H1 (cell line): Measurements from ENCODE around the gene SHC3. TPM values are rescaled to one million over a fixed set of nuclear protein-coding genes. Genes with fewer than 3 reads are reported as not detected.

Experiments
- CTCF ChIA-PET: fragments of 300-600 bp; sonication (Branson Sonifier 250); formaldehyde crosslinking; loops from one replicate; lab custom pipeline; 2021; ENCODE audit not compliant: partially characterized antibody; lab: Charles Lee
- POLR2A ChIA-PET: fragments of 300-600 bp; sonication (Branson Sonifier 250); formaldehyde crosslinking; loops from one replicate; lab custom pipeline; 2021; ENCODE audit warnings: inconsistent platforms; ENCODE audit not compliant: partially characterized antibody; lab: Charles Lee
- DNase-seq, 2 experiments: peaks; one replicate each; pipeline versions ENCODE4 v3.0.0 to v3.0.0-alpha.2; 2010 to 2022; ENCODE audit warnings: low spot score in 2 of 2, low read depth in 1 of 2, mixed read lengths in 1 of 2
- FAIRE-seq: peaks from 2 replicates; lab custom pipeline; 2011; peaks lifted over from hg19 to GRCh38; lab: Jason Lieb, UNC
- H2AFZ ChIP-seq: 2 replicates; pipeline ENCODE4 v1.8.1; 2012; ENCODE audit warnings: low read length, inconsistent platforms
- H2AK5ac ChIP-seq: 2 replicates; pipeline ENCODE4 v1.6.1; 2013; ENCODE audit warnings: low read depth, low read length
- H2BK120ac ChIP-seq: replicated peaks from 2 replicates; pipeline ENCODE3; 2013; ENCODE audit warnings: low read depth, low read length, inconsistent platforms
- H2BK12ac ChIP-seq: 2 replicates; pipeline ENCODE4 v1.6.1; 2013; ENCODE audit warnings: low read depth, low read length
- H2BK15ac ChIP-seq: 2 replicates; pipeline ENCODE4 v1.6.1; 2013; ENCODE audit warnings: low read length
- H2BK20ac ChIP-seq: 2 replicates; pipeline ENCODE4 v1.6.1; 2013; ENCODE audit warnings: low read length
- H2BK5ac ChIP-seq: 2 replicates; pipeline ENCODE4 v1.6.1; 2013; ENCODE audit warnings: low read depth, low read length
- H3K14ac ChIP-seq: 2 replicates; pipeline ENCODE4 v1.6.1; 2013; ENCODE audit warnings: inconsistent platforms; ENCODE audit not compliant: insufficient read length
- H3K18ac ChIP-seq: 2 replicates; pipeline ENCODE4 v1.6.1; 2013; ENCODE audit warnings: low read length; ENCODE audit errors: extremely low read depth
- H3K23ac ChIP-seq: 2 replicates; pipeline ENCODE4 v1.6.1; 2013; ENCODE audit warnings: inconsistent platforms; ENCODE audit not compliant: insufficient read length
- H3K23me2 ChIP-seq: 2 replicates; pipeline ENCODE4 v1.6.1; 2013; ENCODE audit warnings: low read depth, low read length
- H3K27ac ChIP-seq: 2 replicates; pipeline ENCODE4 v1.6.1; 2011; ENCODE audit warnings: low read depth, low read length, inconsistent platforms
- H3K27me3 ChIP-seq, 4 experiments: replicated peaks in 1 of 4; 1 replicate in 1 of 4; 2 replicates in 3 of 4; pipeline versions ENCODE4 v1.6.1 to v1.8.1; 2011 to 2013; ENCODE audit warnings: low read length in 3 of 4, mild to moderate bottlenecking in 3 of 4, inconsistent platforms in 2 of 4, mixed read lengths in 2 of 4, moderate library complexity in 1 of 4; ENCODE audit not compliant: control insufficient read depth in 3 of 4, insufficient read depth in 3 of 4; ENCODE audit errors: extremely low read depth in 1 of 4
- H3K36me3 ChIP-seq, 4 experiments: 2 replicates each; pipeline versions ENCODE4 v1.6.1 to v1.8.1; 2011 to 2013; ENCODE audit warnings: mild to moderate bottlenecking in 4 of 4, low read length in 3 of 4, moderate library complexity in 2 of 4, control low read depth in 1 of 4, inconsistent platforms in 1 of 4; ENCODE audit not compliant: insufficient read depth in 4 of 4, control insufficient read depth in 2 of 4
- H3K4ac ChIP-seq: replicated peaks from 2 replicates; pipeline ENCODE3; 2013; ENCODE audit warnings: low read length, low read depth, mixed read lengths, inconsistent platforms; ENCODE audit not compliant: insufficient read length
- H3K4me1 ChIP-seq, 4 experiments: replicated peaks in 1 of 4; 1 replicate in 1 of 4; 2 replicates in 3 of 4; pipeline versions ENCODE4 v1.6.1 to v1.8.1; 2011 to 2013; ENCODE audit warnings: low read length in 3 of 4, inconsistent platforms in 2 of 4, mixed read lengths in 1 of 4; ENCODE audit not compliant: insufficient read depth in 4 of 4, control insufficient read depth in 3 of 4
- H3K4me2 ChIP-seq, 2 experiments: 2 replicates each; pipeline versions ENCODE4 v1.6.1 to v1.8.1; 2011 to 2013; ENCODE audit warnings: low read depth in 2 of 2, low read length in 2 of 2, control low read depth in 1 of 2, inconsistent platforms in 1 of 2, mild to moderate bottlenecking in 1 of 2; ENCODE audit not compliant: insufficient read depth in 1 of 2
- H3K4me3 ChIP-seq, 4 experiments: fragments of 200-600, 300-600 bp in 1 of 4; sonication (generic), shearing (Covaris generic), sonication (Bioruptor Twin) in 1 of 4; 2 replicates each; pipeline versions ENCODE4 v1.5.1 to v1.8.1; 2011 to 2016; ENCODE audit warnings: low read length in 4 of 4, low read depth in 3 of 4, control low read depth in 2 of 4, inconsistent platforms in 2 of 4, mild to moderate bottlenecking in 2 of 4, mixed read lengths in 1 of 4, moderate library complexity in 1 of 4; ENCODE audit not compliant: insufficient read depth in 2 of 4; ENCODE audit errors: extremely low read depth in 1 of 4
- H3K56ac ChIP-seq: replicated peaks from 2 replicates; pipeline ENCODE3; 2013; ENCODE audit warnings: low read depth, mild to moderate bottlenecking, mixed read lengths, low read length, inconsistent platforms; ENCODE audit not compliant: insufficient read length
- H3K79me1 ChIP-seq: 2 replicates; pipeline ENCODE4 v1.6.1; 2013; ENCODE audit warnings: low read depth, low read length, control low read depth
- H3K79me2 ChIP-seq, 2 experiments: 2 replicates each; pipeline versions ENCODE4 v1.6.1 to v1.8.1; 2012 to 2013; ENCODE audit warnings: low read length in 2 of 2, mild to moderate bottlenecking in 2 of 2, inconsistent platforms in 1 of 2; ENCODE audit not compliant: insufficient read depth in 2 of 2, control insufficient read depth in 1 of 2
- H3K9ac ChIP-seq, 4 experiments: replicated peaks in 1 of 4; 1 replicate in 1 of 4; 2 replicates in 3 of 4; pipeline versions ENCODE4 v1.6.1 to v1.8.1; 2011 to 2013; ENCODE audit warnings: low read depth in 3 of 4, low read length in 3 of 4, control low read depth in 2 of 4, mild to moderate bottlenecking in 2 of 4, moderate library complexity in 2 of 4, inconsistent platforms in 1 of 4; ENCODE audit errors: extremely low read depth in 1 of 4
- H3K9me3 ChIP-seq, 2 experiments: 2 replicates each; pipeline versions ENCODE4 v1.6.1 to v1.8.1; 2012 to 2013; ENCODE audit warnings: mild to moderate bottlenecking in 2 of 2, moderate library complexity in 2 of 2, control low read depth in 1 of 2, inconsistent platforms in 1 of 2, low read depth in 1 of 2, low read length in 1 of 2, mixed read lengths in 1 of 2; ENCODE audit not compliant: insufficient read depth in 2 of 2
- H4K20me1 ChIP-seq, 2 experiments: replicated peaks in 1 of 2; 2 replicates each; pipeline versions ENCODE3 to v1.8.1; 2011 to 2013; ENCODE audit warnings: inconsistent platforms in 2 of 2, low read length in 2 of 2, mild to moderate bottlenecking in 1 of 2; ENCODE audit not compliant: insufficient read depth in 2 of 2, control insufficient read depth in 1 of 2
- H4K5ac ChIP-seq: 2 replicates; pipeline ENCODE4 v1.6.1; 2013; ENCODE audit warnings: low read length, low read depth, mixed read lengths, inconsistent platforms; ENCODE audit not compliant: insufficient read length
- H4K8ac ChIP-seq: 2 replicates; pipeline ENCODE4 v1.8.0; 2013; ENCODE audit warnings: mild to moderate bottlenecking, moderate library complexity, low read length, inconsistent platforms; ENCODE audit not compliant: insufficient read depth; ENCODE audit errors: extremely low read depth
- H4K91ac ChIP-seq: replicated peaks from 2 replicates; pipeline ENCODE3; 2013; ENCODE audit warnings: low read length, mixed read lengths, inconsistent platforms; ENCODE audit not compliant: insufficient read length
- CTBP2 ChIP-seq: IDR thresholded peaks from 2 replicates; pipeline ENCODE4 v1.7.0; 2011; ENCODE audit warnings: borderline replicate concordance, mild to moderate bottlenecking, moderate library complexity, mixed read lengths, low read length; ENCODE audit not compliant: insufficient read depth, insufficient read length
- EGR1 ChIP-seq: IDR thresholded peaks from 2 replicates; pipeline ENCODE4 v1.6.1; 2011; ENCODE audit warnings: low read depth, low read length, borderline replicate concordance
- EP300 ChIP-seq, 2 experiments: IDR thresholded peaks; 1 replicate in 1 of 2; 2 replicates in 1 of 2; pipeline ENCODE4 v1.6.1; 2011 to 2012; ENCODE audit warnings: low read depth in 2 of 2, low read length in 2 of 2, mild to moderate bottlenecking in 2 of 2, borderline replicate concordance in 1 of 2, inconsistent platforms in 1 of 2, moderate library complexity in 1 of 2
- EZH2 ChIP-seq: fragments of 200-600 bp; sonication (generic); IDR thresholded peaks from 2 replicates; pipeline ENCODE4 v1.7.1; 2012; ENCODE audit warnings: low read depth, mild to moderate bottlenecking, moderate library complexity, low read length, inconsistent platforms; ENCODE audit not compliant: severe bottlenecking
- PHF8 ChIP-seq: fragments of 200-600 bp; sonication (generic); conservative IDR thresholded peaks from 2 replicates; pipeline ENCODE4 v1.7.1; 2012; ENCODE audit warnings: low read depth, mild to moderate bottlenecking, inconsistent platforms, low read length, moderate library complexity
- POLR2A ChIP-seq, 2 experiments: IDR thresholded peaks; 1 replicate in 1 of 2; 2 replicates in 1 of 2; pipeline ENCODE4 v1.6.1; 2011; ENCODE audit warnings: low read depth in 2 of 2, low read length in 2 of 2, mild to moderate bottlenecking in 2 of 2; ENCODE audit errors: control extremely low read depth in 1 of 2
- POLR2AphosphoS5 ChIP-seq: IDR thresholded peaks from 2 replicates; pipeline ENCODE4 v1.6.1; 2011; ENCODE audit warnings: low read depth, low read length
- POU5F1 ChIP-seq: IDR thresholded peaks from 2 replicates; pipeline ENCODE4 v1.6.1; 2011; ENCODE audit warnings: low read depth, mild to moderate bottlenecking, low read length, moderate library complexity
- RFX5 ChIP-seq: IDR thresholded peaks from 2 replicates; pipeline ENCODE4 v1.6.1; 2011; ENCODE audit warnings: low read depth, low read length, improper control_type of control experiment, borderline replicate concordance
- WGBS, 2 experiments: shearing (Covaris generic) in 1 of 2; methylation state at CpG; one replicate each; pipeline versions ENCODE4 v1.1.6 to v1.1.7; 2013 to 2015; ENCODE audit warnings: low lambda C conversion rate in 2 of 2, mixed read lengths in 2 of 2, inconsistent platforms in 1 of 2, low coverage in 1 of 2, missing lambda C conversion rate in 1 of 2; ENCODE audit not compliant: insufficient replicate concordance in 2 of 2, insufficient coverage in 1 of 2, insufficient read length in 1 of 2; ENCODE audit errors: extremely low coverage in 1 of 2, missing lambda C conversion rate in 1 of 2; 5-methylcytosine and 5-hydroxymethylcytosine counted together
- polyA plus RNA-seq, 7 experiments: library from polyadenylated mRNA; depleted of rRNA in 3 of 7; stranded (reverse) in 5 of 7; unstranded in 2 of 7; fragments of >200 nt in 5 of 7; fragments of 200-250 nt in 2 of 7; gene quantifications; 1 replicate in 5 of 7; 2 replicates in 1 of 7; 4 replicates in 1 of 7; pipeline versions ENCODE4 v1.2.1 to v1.2.3, GENCODE V29; 2011 to 2013; ENCODE audit warnings: missing spikeins in 2 of 7, mixed read lengths in 2 of 7
- total RNA-seq: library from RNA; stranded (reverse); fragmentation: NEBNext Ultra II Directional; extraction: Animal tissue kit (Norgen Biotek cat#: 25700); gene quantifications from 2 replicates; pipeline ENCODE4 v1.2.1, GENCODE V29; 2021

SHC3 gene
- total and polyA plus RNA-seq, 2 of the 8 experiments (the other 6 are each of a cell fraction or from before 2014, with no cell fraction given) = 1.4 to 7.1 TPM

GRCh38 chr9:89134709-89135108 lies 43.9 kb downstream of the SHC3 start:
- H3K4me2 ChIP-seq = no peak overlapping the region
- WGBS, 2 experiments = 91% methylated on average over 1 of the region's 1 CpG; no CpG with 5 or more reads in 1 of the 2 experiments
- ChIA-PET POLR2A (interaction anchor here (0.6 kb wide), 1 partner anchor 174 kb away, joined by 3 read pairs; no protein-coding TSS in a partner anchor), CTCF (no interaction called here)
- no peak overlapping the region for H2AFZ ChIP-seq
- H4K91ac ChIP-seq = no peak overlapping the region
- no peak overlapping the region for H3K56ac ChIP-seq
- peaks cover 6 to 11% of the 10 kb centered on the region in 2 experiments for H3K9me3 ChIP-seq
- no peak overlapping the region for H3K4me3 ChIP-seq
- no peaks in the 10 kb centered on the region for H3K27me3 ChIP-seq
- no peaks in the 10 kb centered on the region for H3K36me3 ChIP-seq
- no peaks in the 10 kb centered on the region for H3K79me2 ChIP-seq
- H2BK12ac ChIP-seq = no peak overlapping the region
- no peak overlapping the region for H2BK20ac ChIP-seq
- H3K4me1 ChIP-seq = no peaks in the 10 kb centered on the region
- no peak overlapping the region for H3K9ac ChIP-seq
- no peak for DNase-seq
- H2AK5ac ChIP-seq = no peak overlapping the region
- H3K79me1 ChIP-seq = no peaks in the 10 kb centered on the region
- H2BK5ac ChIP-seq = no peak overlapping the region
- no peak overlapping the region for H3K27ac ChIP-seq
- no peak overlapping the region for H4K5ac ChIP-seq
- no peak overlapping the region for H3K4ac ChIP-seq
- no peak overlapping the region for H2BK15ac ChIP-seq
- FAIRE-seq = no peak
- no peak overlapping the region for H4K8ac ChIP-seq
- no peaks in the 10 kb centered on the region for H4K20me1 ChIP-seq
- no peak overlapping the region for H3K14ac ChIP-seq
- no peaks in the 10 kb centered on the region for H3K23me2 ChIP-seq
- H3K18ac ChIP-seq = no peak overlapping the region
- H3K23ac ChIP-seq = no peak overlapping the region
- H2BK120ac ChIP-seq = no peak overlapping the region
- TF ChIP-seq CTBP2 = no peak
- no peak for TF ChIP-seq EP300 (IDR thresholded peaks at IDR 0.05; ENCODE audit: borderline replicate concordance in 1 of 2, low read depth in 2 of 2, low read length in 2 of 2)
- no peak for TF ChIP-seq POLR2AphosphoS5
- TF ChIP-seq POLR2A (IDR thresholded peaks at IDR 0.05; ENCODE audit: control extremely low read depth in 1 of 2, low read depth in 2 of 2, low read length in 2 of 2) = no peak
- no peak for TF ChIP-seq RFX5
- no peak for TF ChIP-seq PHF8
- TF ChIP-seq EGR1 = no peak
- TF ChIP-seq EZH2 = no peak
- no peak for TF ChIP-seq POU5F1
